GM19043 (cell line): Measurements from ENCODE around the gene SF3B2.
"Not testable (repeated sequence)": the region's sequence is repeated elsewhere in the genome, so short reads cannot be mapped to it uniquely, and the experiment has no call there.

Experiments
- ATAC-seq: cut with Tn5 transposase; IDR thresholded peaks from one replicate; pipeline ENCODE4 v1.9.1; 2021; ENCODE audit warnings: low read depth; ENCODE audit not compliant: unreplicated experiment

SF3B2 gene

DNA sequence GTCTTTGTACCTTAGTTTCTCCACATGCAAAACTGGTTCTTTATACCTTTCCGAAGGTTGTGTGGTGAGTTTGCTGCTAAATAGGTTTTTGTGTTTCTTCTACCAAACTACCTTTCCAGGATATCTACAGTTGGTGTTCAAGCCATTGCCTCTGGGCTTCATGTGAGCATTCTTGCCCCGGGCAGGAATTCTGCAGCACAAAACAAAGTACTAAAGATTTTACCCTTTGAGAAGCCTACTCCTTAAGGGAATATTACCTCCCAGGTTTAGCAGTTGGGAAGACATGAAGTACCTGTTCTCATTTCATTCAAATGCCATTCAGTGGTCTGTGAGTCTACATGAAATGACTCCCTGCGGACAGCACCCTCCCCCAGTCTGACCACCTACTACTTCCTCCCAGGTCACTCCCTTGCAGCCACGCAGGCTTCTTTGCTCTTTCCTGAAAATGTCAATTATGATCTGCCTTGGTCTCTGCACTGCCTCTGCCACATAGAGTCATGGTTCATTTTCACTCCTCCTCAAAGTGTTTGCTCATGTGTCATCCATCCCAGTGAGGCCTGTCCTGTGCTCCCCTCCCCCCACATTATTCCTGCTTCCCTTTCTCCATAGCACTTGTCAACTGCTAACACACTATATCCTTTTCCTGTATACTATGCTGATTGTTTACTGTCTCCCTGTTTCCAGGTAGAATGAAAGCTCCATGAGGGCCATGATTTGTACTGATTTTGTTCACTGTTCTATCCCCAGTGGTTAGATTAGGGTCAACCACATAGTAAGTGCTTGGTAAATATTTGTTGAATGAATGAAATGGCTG lies 54.8 kb downstream of the SF3B2 start:
- ATAC-seq = no peak

DNA sequence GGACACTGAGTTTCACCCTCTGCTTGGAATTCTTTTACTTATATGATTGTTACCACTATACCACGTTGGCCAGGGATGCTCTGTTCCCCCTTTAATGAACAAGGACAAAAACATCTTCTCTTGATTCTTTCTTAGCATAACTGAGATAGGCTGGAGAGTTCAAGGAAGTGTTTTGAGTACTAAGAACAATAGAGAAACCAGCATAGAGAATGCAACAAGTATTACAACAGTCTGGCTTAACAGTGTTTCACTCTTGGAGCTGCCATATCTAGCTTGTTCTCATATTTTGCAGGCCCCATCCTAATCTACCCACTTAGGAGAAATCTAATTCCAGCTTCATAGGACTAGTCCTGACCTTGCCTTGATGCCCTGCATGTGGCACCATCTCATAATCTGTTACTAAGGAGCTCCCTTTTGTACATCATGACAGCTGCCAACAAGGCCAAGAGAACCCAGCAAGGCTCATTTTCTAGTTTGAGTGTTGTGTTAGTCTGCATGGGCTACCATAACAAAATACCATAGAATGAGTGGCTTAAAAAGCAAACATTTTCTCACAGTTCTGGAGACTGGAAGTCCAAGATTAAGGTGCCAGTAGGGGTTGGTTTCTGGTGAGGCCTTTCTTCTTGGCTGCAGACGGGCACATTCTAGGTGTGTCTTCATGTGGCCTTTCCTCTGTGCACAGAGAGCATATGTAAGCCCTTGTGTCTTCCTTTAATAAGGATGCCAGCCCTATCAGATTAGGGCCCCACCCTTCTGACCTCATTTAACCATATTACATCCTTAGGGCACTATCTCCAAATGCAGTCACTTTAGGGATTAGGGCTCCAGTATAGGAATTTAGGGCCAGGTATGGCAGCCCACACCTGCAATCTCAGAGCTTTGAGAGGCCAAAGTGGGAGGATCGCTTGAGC lies 55.7 kb downstream of the SF3B2 start:
- ATAC-seq = no peak

DNA sequence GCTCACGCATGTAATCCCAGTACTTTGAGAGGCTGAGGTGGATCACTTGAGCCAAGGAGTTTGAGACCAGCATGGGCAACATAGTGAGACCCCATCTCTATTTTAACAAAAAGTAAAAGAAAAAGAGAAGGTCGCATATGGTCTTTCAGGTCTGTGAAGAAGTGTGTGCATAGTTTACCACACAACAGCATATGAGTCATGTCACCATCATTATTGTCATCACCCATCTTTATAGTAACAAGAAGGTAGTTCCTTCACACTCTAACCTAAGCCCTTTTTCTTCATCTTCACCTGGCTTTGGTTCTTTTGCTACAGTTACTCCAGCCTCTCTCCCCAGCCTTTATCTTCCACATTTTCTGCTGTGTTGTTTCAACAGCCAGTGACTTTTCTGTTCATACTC lies 57.1 kb downstream of the SF3B2 start:
- ATAC-seq = no peak

DNA sequence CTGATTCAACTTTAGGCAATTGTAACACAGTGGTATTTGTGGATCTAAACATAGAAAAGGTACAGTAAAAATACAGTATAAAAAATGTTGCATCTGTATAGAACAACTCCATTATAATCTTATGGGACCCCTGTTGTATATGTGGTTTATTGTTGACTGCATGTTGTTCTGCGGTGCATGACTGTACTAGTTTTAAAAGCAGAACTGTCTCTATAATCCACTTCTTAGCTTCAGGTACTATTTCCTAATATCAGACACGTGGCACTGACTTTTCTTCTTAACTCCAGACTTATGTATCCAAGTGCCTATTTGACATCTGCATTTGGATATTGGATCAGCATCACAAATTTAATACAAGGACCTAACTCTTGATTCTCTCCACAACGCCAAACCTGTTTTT lies 59.0 kb downstream of the SF3B2 start:
- ATAC-seq = no peak

DNA sequence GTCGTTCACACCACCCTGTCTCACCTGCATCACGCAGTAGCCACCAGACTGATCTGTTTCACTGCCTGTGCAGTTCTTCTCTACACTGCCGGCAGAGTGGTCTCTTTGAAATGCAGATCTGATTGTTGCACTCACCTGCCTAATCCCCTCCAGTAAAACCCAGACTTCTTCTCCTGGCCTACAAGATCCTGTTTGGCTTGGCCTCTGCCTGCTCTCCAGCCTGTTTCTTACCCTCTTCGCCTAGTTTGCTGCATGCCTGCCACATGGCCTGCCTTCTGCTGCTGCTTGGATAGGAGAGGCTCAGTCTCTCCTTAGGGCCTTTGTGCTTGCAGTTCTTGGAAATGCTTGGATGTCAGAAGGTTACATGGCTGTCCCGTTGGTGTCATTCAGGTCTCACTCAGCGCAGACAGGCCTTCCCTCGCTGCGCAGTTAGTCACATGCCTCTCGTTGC lies 59.9 kb downstream of the SF3B2 start:
- ATAC-seq = no peak

DNA sequence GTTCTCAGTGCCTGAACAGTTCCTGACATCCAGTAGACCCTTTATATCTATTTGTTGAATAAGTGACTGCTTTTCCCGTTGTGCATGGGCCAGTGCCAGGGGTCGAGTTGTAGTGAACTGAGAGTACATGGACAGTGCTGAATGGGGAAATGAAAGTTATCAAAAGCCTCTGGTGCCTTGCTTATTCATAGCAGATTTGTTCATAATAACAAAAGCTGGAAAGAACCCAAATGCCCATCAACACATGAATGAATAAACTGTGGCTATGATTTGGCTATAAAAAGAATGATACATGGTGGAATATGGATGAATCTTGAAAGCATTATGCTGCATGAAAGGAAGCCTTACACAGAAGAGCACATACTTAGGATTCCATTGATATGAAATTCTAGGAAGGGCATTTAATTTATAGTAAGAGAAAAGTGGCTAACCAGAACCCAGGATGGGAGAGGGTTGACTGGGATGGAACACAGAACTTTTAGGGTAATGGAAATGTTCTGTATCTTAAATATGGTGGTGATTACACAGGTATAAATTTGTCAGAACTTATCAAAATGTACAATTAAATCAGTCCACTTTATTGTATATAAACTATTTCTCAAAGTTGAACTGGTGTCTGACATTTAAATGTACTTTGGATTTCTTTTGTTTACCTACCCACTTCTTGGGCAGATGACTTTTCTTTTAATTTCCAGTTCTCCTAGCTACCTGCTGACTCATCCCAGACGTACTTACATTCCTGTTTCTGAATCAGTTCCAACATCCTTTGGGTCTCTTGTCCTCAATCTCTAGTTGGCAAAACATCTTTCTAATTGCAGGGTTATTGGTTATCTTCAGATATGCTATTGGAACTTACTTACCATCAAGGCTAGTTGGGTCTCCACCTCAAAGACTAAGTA lies 60.7 kb downstream of the SF3B2 start:
- no peak for ATAC-seq

DNA sequence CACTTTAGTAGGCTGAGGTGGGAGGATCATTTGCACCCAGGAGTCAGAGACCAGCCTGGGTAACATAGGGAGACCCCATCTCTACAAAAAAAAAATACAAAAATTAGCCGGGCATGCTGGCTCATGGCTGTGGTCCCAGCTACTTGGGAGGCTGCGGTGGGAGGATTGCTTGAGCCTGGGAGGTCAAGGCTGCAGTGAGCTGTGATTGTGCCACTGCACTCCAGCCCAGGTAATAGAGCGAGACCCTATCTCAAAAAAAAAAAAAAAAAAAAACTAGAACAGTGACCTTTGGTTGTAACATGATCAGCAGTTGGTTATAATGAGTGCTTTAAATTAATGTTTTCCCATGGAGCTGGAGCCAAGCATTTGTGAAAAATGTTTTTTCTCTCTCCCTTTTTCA lies 62.8 kb downstream of the SF3B2 start:
- not testable (repeated sequence) for ATAC-seq

DNA sequence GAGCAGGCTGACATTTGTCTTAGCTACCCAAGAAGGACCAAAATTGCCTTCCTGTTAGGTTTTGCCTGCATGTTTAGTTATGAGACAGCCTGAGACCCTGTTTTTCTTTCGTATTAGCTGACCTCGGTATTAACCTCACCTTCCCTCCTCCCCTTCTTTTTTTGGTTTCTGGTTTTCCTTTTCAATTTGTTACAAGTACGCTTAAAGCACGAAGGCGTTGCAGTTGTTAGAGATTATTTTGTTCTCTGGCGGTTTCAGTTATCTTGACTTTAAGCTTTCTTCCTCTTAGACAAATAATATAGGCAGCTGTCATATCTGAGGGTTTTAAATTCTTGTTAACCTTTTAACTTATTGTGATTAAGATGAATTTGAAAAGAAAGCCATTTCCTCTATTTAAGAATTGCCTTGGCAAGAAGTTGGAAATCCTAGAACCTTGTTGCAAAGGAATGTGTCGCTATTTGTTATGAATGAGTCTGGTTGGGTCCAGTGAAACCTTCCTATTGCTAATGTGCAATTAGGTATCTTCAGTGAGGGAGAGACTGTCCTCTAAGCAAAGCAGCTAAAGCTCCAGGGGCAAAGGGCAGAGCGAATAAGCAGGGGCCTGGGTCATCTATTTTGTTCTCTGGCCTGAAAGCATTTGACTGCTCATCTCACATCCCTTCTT lies 63.6 kb downstream of the SF3B2 start:
- ATAC-seq = peak; percentile 56

DNA sequence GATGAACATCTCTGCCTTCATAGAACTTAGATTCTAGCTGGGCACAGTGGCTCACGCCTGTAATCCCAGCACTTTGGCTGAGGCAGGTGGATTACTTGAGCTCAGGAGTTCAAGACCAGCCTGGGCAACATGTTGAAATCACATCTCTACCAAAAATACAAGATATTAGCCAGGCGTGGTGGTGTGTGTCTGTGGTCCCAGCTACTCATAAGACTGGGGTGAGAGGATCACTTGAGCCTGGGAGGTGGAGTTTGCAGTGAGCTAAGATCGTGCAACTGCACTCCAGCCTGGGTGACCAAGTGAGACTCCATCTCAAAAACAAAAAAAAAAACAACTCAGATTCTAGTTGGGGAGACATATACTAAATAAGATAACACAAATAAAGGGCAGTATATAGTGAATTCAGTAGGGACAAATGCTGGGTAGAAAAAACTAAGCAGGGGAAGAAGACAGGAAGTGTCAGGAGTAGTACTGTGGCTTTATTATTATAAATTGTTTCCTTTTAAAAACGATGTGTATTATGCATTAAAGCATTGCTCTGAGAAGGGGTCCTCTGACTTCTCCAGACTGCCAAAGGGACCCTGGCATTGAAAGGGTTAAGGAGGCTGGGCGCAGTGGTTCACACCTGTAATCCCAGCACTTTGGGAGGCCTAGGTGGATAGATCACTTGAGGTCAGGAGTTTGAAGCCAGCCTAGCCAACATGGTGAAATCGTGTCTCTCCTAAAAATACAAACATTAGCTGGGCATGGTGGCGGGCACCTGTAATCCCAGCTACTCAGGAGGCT lies 64.6 kb downstream of the SF3B2 start:
- no peak for ATAC-seq

DNA sequence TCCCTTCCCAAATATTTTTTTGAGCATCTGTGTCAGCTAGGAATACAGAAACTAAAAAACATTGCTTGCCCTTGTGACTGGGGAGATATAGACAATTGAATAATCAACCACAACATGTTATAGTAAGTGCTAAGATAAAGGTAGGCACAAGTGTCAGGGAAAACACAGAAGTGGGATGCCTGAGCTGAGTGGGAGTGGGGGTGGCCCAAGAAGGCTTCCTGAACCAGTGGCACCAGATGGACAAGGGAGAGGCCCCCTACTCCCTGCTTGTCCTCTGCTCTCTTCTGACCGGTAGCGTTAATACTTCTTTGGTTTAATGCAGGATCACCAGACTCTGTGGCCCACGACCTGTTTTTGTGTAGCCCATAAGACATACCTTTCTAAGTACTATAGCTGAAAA lies 66.7 kb downstream of the SF3B2 start:
- ATAC-seq = no peak
